Chondrocyte (in vitro differentiated cells): ENCODE data around the gene NBAS. TPM values are rescaled to one million over a fixed set of nuclear protein-coding genes. Genes with fewer than 3 reads are reported as not detected.

Experiments
- DNase-seq: peaks from one replicate; pipeline ENCODE4 v3.0.0; 2021; ENCODE audit warnings: mixed read lengths, low spot score
- H3K27ac Mint-ChIP-seq: one replicate; pipeline ENCODE4 v1.8.0; 2021; ENCODE audit warnings: mild to moderate bottlenecking, moderate library complexity, mixed read lengths; ENCODE audit not compliant: unreplicated experiment
- H3K27me3 Mint-ChIP-seq: 2 replicates; pipeline ENCODE4 v1.8.0; 2021; ENCODE audit warnings: low read depth, mixed read lengths
- H3K36me3 Mint-ChIP-seq: 2 replicates; pipeline ENCODE4 v1.8.0; 2021; ENCODE audit warnings: low read depth, mixed read lengths
- H3K4me1 Mint-ChIP-seq: 2 replicates; pipeline ENCODE4 v1.8.0; 2021; ENCODE audit warnings: low read depth, mild to moderate bottlenecking, mixed read lengths
- H3K4me3 Mint-ChIP-seq: one replicate; pipeline ENCODE4 v1.8.0; 2021; ENCODE audit warnings: mild to moderate bottlenecking, moderate library complexity, mixed read lengths; ENCODE audit not compliant: unreplicated experiment
- H3K9me3 Mint-ChIP-seq: 2 replicates; pipeline ENCODE4 v1.8.0; 2021; ENCODE audit warnings: low read depth, mixed read lengths
- CTCF ChIP-seq: fragments of 200-600 bp; sonication (generic); IDR thresholded peaks from 2 replicates; pipeline ENCODE4 v1.5.0; 2021; ENCODE audit warnings: antibody characterized with exemption, mild to moderate bottlenecking, moderate library complexity
- total RNA-seq: library from RNA; stranded (reverse); gene quantifications from 3 replicates; pipeline ENCODE4 v1.2.1, GENCODE V29; 2021

NBAS gene
- total RNA-seq, 1 donor from 2014 or later: 47.6 TPM

GRCh38 chr2:15206419-15206818 lies 354.7 kb downstream of the NBAS start:
- Mint-ChIP-seq H3K4me1 (no peaks in the 10 kb centered on the region), H3K9me3 (peaks cover 8% of the 10 kb centered on the region), H3K36me3 (peaks cover 11% of the 10 kb centered on the region), H3K4me3 (no peak overlapping the region), H3K27ac (no peak overlapping the region), H3K27me3 (no peaks in the 10 kb centered on the region)
- TF ChIP-seq CTCF: no peak
- no peak for DNase-seq

- Mint-ChIP-seq H3K36me3 (peaks cover 8% of the 10 kb centered on the region), H3K27ac (no peak overlapping the region), H3K4me3 (no peak overlapping the region), H3K9me3 (peaks cover 4% of the 10 kb centered on the region), H3K4me1 (no peaks in the 10 kb centered on the region), H3K27me3 (no peaks in the 10 kb centered on the region)
- no peak for DNase-seq
- TF ChIP-seq CTCF: no peak
Measured at GRCh38 chr2:15205562-15205961, 355.6 kb downstream of the NBAS start.

- H3K4me3 Mint-ChIP-seq: no peak overlapping the region
- H3K9me3 Mint-ChIP-seq: no peaks in the 10 kb centered on the region
- H3K27me3 Mint-ChIP-seq: no peaks in the 10 kb centered on the region
- DNase-seq: no peak
- no peak overlapping the region for H3K27ac Mint-ChIP-seq
- TF ChIP-seq CTCF: no peak
- peaks cover 3% of the 10 kb centered on the region for H3K36me3 Mint-ChIP-seq
- peaks cover 4% of the 10 kb centered on the region for H3K4me1 Mint-ChIP-seq
Measured at GRCh38 chr2:15201009-15201408, 360.1 kb downstream of the NBAS start.

- peaks cover under 1% of the 10 kb centered on the region for H3K9me3 Mint-ChIP-seq
- H3K27me3 Mint-ChIP-seq: no peaks in the 10 kb centered on the region
- DNase-seq: no peak
- H3K4me3 Mint-ChIP-seq: no peak overlapping the region
- no peak overlapping the region for H3K27ac Mint-ChIP-seq
- peaks cover 3% of the 10 kb centered on the region for H3K36me3 Mint-ChIP-seq
- H3K4me1 Mint-ChIP-seq: peaks cover 8% of the 10 kb centered on the region
- TF ChIP-seq CTCF: no peak
Measured at GRCh38 chr2:15200581-15200980, 360.6 kb downstream of the NBAS start.

- H3K9me3 Mint-ChIP-seq: peaks cover 4% of the 10 kb centered on the region
- H3K4me3 Mint-ChIP-seq: no peak overlapping the region
- H3K36me3 Mint-ChIP-seq: peaks cover 5% of the 10 kb centered on the region
- no peak for DNase-seq
- no peak overlapping the region for H3K27ac Mint-ChIP-seq
- H3K27me3 Mint-ChIP-seq: no peaks in the 10 kb centered on the region
- TF ChIP-seq CTCF: no peak
- peaks cover 9% of the 10 kb centered on the region for H3K4me1 Mint-ChIP-seq
Measured at GRCh38 chr2:15198051-15198450, 363.1 kb downstream of the NBAS start.
